HCT116 (cell line): ENCODE results near the gene GPX2. TPM values are rescaled to one million over a fixed set of nuclear protein-coding genes. Genes with fewer than 3 reads are reported as not detected.

Source experiments
- ATAC-seq: fragments of 200-7000 bp; cut with Tn5 transposase; 2 replicates; pipeline ENCODE4 v1.9.1; 2020; ENCODE audit warnings: mild to moderate bottlenecking, moderate library complexity
- BruUV-seq: library from RNA; stranded (reverse); fragments of 400-500 nt; replicated peaks from 2 replicates; lab custom pipeline; 2021; lab: Mats Ljungman, UMichigan
- CTCF ChIA-PET: fragments of 300-600 bp; sonication (Branson Sonifier 250); formaldehyde crosslinking; loops from one replicate; lab custom pipeline; 2021; ENCODE audit warnings: antibody characterized with exemption; lab: Charles Lee
- POLR2A ChIA-PET: fragments of 300-600, 350-600 bp; sonication (Branson Sonifier 250); formaldehyde crosslinking; loops from one replicate; lab custom pipeline; 2021; ENCODE audit warnings: antibody characterized with exemption; lab: Charles Lee
- RAD21 ChIA-PET, 2 experiments: fragments of 300-600 bp; sonication (Branson Sonifier 250); formaldehyde crosslinking; loops; one replicate each; lab custom pipeline; 2023; ENCODE audit warnings: low total read pairs in 2 of 2; ENCODE audit not compliant: uncharacterized antibody in 2 of 2, unreplicated experiment in 2 of 2, low non-redundant PET in 1 of 2; lab: Charles Lee
- DNase-seq: peaks from one replicate; pipeline ENCODE4 v3.0.0-alpha.2; 2010; ENCODE audit warnings: low read depth, low spot score
- H2AFZ ChIP-seq: fragments of 200-600 bp; shearing (Covaris generic), sonication (generic); 2 replicates; pipeline ENCODE4 v1.6.1; 2017; ENCODE audit warnings: low read depth, mixed run types, mixed read lengths, antibody characterized with exemption, low read length; ENCODE audit not compliant: poor library complexity, severe bottlenecking
- H3K27ac ChIP-seq: 2 replicates; pipeline ENCODE4 v1.5.1; 2012; ENCODE audit warnings: low read depth, low read length
- H3K27me3 ChIP-seq: fragments of 200-600 bp; sonication (generic); 2 replicates; pipeline ENCODE4 v1.6.1; 2016; ENCODE audit warnings: mixed run types, low read length, mixed read lengths; ENCODE audit not compliant: insufficient read depth
- H3K36me3 ChIP-seq, 2 experiments: fragments of 200-500 bp in 1 of 2; fragments of 200-600 bp in 1 of 2; sonication (Bioruptor generic) in 1 of 2; sonication (generic) in 1 of 2; 2 replicates each; pipeline versions ENCODE4 v1.5.1 to v1.6.1; 2014 to 2016; ENCODE audit warnings: low read length in 2 of 2, inconsistent platforms in 1 of 2, mixed read lengths in 1 of 2, mixed run types in 1 of 2; ENCODE audit not compliant: insufficient read depth in 2 of 2, control insufficient read depth in 1 of 2
- H3K4me1 ChIP-seq, 2 experiments: fragments of 200-600 bp in 1 of 2; sonication (generic) in 1 of 2; 2 replicates each; pipeline versions ENCODE4 v1.5.1 to v1.6.1; 2012 to 2017; ENCODE audit warnings: low read length in 2 of 2, inconsistent platforms in 1 of 2, mild to moderate bottlenecking in 1 of 2, mixed read lengths in 1 of 2, mixed run types in 1 of 2, moderate library complexity in 1 of 2; ENCODE audit not compliant: insufficient read depth in 2 of 2, control insufficient read depth in 1 of 2
- H3K4me2 ChIP-seq: fragments of 200-600 bp; sonication (generic); 2 replicates; pipeline ENCODE4 v1.6.1; 2017; ENCODE audit warnings: mixed run types, low read length, mixed read lengths
- H3K4me3 ChIP-seq, 2 experiments: fragments of 200-600 bp in 1 of 2; sonication (generic) in 1 of 2; replicated peaks in 1 of 2; 2 replicates each; pipeline ENCODE4 v1.5.1; 2011 to 2016; ENCODE audit warnings: low read length in 2 of 2, control low read depth in 1 of 2, low read depth in 1 of 2, mild to moderate bottlenecking in 1 of 2, mixed read lengths in 1 of 2, mixed run types in 1 of 2
- H3K79me2 ChIP-seq: fragments of 200-600 bp; sonication (generic); 2 replicates; pipeline ENCODE4 v1.6.1; 2017; ENCODE audit warnings: mild to moderate bottlenecking, mixed run types, low read length, moderate library complexity, mixed read lengths; ENCODE audit not compliant: insufficient read depth
- H3K9ac ChIP-seq: fragments of 200-600 bp; sonication (generic); 2 replicates; pipeline ENCODE4 v1.6.1; 2016; ENCODE audit warnings: low read length, mixed read lengths
- H3K9me2 ChIP-seq: fragments of 200-600 bp; sonication (generic), shearing (Covaris generic); 2 replicates; pipeline ENCODE4 v1.6.1; 2017; ENCODE audit warnings: mixed run types, mild to moderate bottlenecking, moderate library complexity; ENCODE audit not compliant: insufficient read depth
- H3K9me3 ChIP-seq, 2 experiments: fragments of 200-500 bp in 1 of 2; fragments of 200-600 bp in 1 of 2; sonication (Bioruptor generic) in 1 of 2; sonication (generic) in 1 of 2; 2 replicates each; pipeline ENCODE4 v1.6.1; 2014 to 2017; ENCODE audit warnings: low read length in 2 of 2, mixed read lengths in 2 of 2, inconsistent platforms in 1 of 2, low read depth in 1 of 2, mild to moderate bottlenecking in 1 of 2, mixed run types in 1 of 2, moderate library complexity in 1 of 2; ENCODE audit not compliant: control insufficient read depth in 1 of 2, insufficient read depth in 1 of 2
- H4K20me1 ChIP-seq: fragments of 200-600 bp; sonication (generic), shearing (Covaris generic); 2 replicates; pipeline ENCODE4 v1.6.1; 2017; ENCODE audit warnings: mixed run types, mild to moderate bottlenecking, moderate library complexity; ENCODE audit not compliant: insufficient read depth
- EZH2phosphoT487 ChIP-seq: fragments of 200-600 bp; IDR thresholded peaks from 2 replicates; pipeline ENCODE4 v1.6.1; 2018; ENCODE audit warnings: antibody characterized with exemption, borderline replicate concordance
- RAD21 ChIP-seq: IDR thresholded peaks from 2 replicates; pipeline ENCODE4 v1.6.1; 2012; ENCODE audit warnings: low read depth, mild to moderate bottlenecking
- intact Hi-C: fragments of 100-400 bp; cut with micrococcal nuclease; formaldehyde crosslinking; loops from 2 replicates; pipeline ENCODE4 v1.10.0; 2022
- total RNA-seq: library from RNA; stranded (reverse); gene quantifications from one replicate; pipeline ENCODE4 v1.2.1, GENCODE V29; 2021; ENCODE audit not compliant: unreplicated experiment
- TF ChIP-seq, protein P1 (sequence below), 3 experiments: fragments of 200-600 bp in 1 of 3; sonication (generic) in 1 of 3; IDR thresholded peaks in 2 of 3; conservative IDR thresholded peaks in 1 of 3; 2 replicates each; pipeline ENCODE4 v1.5.1; 2012 to 2017; ENCODE audit warnings: low read depth in 2 of 3, low read length in 2 of 3, antibody characterized with exemption in 1 of 3, borderline replicate concordance in 1 of 3, control low read depth in 1 of 3, mild to moderate bottlenecking in 1 of 3, mixed read lengths in 1 of 3, mixed run types in 1 of 3, moderate library complexity in 1 of 3; ENCODE audit not compliant: insufficient read depth in 1 of 3
- TF ChIP-seq, protein P2 (sequence below): IDR thresholded peaks from 2 replicates; pipeline ENCODE4 v1.6.1; 2012

The GPX2 gene
- total RNA-seq, 1 experiment from 2014 or later: 0.61 TPM

DNA sequence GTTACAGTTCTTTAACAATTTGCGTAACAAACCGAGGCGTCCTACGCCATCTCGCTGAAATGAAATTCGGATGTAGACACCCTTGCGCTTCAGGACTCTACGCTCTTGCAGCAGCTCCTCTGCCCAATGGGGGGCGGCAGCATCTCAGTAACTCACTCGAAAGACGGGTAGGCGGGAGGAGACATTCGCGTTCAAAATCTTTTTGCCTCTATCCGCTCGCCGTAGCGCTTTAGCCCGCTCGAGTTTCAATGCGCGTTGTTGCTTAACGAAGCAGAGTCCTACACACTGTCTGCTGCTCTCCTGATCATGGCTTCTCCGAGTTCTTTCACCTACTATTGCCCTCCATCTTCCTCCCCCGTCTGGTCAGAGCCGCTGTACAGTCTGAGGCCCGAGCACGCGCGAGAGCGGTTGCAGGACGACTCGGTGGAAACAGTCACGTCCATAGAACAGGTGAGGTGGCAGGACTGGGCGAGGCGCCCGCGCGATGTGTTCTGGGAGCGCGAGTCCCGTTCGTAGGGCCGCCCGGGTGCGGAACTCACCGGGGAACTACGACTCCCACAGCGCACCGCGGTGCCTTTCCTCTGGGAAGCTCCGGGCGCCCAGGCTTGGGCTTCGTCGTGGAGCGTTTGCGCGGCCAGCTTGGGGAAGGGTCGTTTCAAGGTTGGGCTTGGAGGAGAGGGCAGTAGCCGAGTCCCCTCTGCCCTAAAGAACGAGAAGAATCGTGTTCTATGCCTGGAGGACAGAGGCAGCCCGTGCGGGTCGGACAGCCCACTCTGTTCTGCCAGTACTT, 44.3 kb upstream of the GPX2 start, which contains the start of gene FNTB (continued):
- TF ChIP-seq, protein P1, sequence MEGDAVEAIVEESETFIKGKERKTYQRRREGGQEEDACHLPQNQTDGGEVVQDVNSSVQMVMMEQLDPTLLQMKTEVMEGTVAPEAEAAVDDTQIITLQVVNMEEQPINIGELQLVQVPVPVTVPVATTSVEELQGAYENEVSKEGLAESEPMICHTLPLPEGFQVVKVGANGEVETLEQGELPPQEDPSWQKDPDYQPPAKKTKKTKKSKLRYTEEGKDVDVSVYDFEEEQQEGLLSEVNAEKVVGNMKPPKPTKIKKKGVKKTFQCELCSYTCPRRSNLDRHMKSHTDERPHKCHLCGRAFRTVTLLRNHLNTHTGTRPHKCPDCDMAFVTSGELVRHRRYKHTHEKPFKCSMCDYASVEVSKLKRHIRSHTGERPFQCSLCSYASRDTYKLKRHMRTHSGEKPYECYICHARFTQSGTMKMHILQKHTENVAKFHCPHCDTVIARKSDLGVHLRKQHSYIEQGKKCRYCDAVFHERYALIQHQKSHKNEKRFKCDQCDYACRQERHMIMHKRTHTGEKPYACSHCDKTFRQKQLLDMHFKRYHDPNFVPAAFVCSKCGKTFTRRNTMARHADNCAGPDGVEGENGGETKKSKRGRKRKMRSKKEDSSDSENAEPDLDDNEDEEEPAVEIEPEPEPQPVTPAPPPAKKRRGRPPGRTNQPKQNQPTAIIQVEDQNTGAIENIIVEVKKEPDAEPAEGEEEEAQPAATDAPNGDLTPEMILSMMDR (IDR thresholded peaks at IDR 0.05 in 2 of 3, conservative IDR thresholded peaks at IDR 0.05 in 1 of 3; ENCODE audit: borderline replicate concordance in 1 of 3, insufficient read depth in 1 of 3, low read depth in 2 of 3, low read length in 2 of 3): peak; percentile 75 to 77 (median 76); a peak in 5 of 6 replicates
- TF ChIP-seq, all 23 proteins: peak for 14

DNA sequence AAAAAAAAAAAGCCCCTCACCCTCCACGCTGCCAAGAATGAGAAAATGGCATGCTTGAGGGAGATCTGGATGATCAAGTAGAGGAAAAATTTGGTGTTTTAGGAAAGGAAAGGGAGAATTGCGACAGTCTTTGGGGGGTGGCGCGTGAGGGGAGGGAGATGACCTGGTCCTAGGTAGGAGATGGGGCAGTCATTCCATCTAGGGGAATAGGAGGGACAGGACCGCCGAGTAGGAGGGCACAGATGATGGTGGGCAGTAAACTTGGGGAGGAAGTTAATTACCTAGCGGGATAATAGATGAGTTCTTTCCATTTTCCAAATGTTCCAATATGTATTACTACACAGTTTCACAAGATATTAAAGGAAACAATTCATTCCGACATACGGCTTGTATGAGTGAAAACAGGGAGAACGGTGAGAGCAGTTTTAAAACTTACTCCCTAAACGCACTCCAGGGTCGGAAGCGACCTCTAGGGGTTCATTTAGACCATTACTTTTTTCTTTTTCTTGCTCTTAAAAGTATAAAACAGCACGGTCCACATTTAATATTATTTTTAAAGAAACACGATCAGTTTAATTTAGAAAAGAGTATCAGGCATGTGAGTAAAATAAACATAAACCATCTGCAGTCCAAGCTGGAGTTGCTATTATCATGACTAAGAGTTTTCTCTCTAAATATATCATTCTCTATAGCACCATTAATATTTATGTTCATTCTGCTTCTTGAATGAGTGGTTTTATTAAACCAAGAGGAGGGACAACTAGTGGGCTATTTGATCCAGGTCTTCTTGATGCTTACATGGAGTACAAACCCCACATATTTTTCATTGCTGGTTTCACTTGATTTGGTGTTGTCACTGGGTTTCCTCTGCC, 41.1 kb upstream of the GPX2 start:
- POLR2A ChIA-PET: no interaction called here
- peak overlapping the region; percentile 26 for H3K4me2 ChIP-seq
- intact Hi-C loops: no loop called here
- no peaks in the 10 kb centered on the region for H3K27me3 ChIP-seq
- RAD21 ChIA-PET: no interaction called here
- TF ChIP-seq, protein P2, sequence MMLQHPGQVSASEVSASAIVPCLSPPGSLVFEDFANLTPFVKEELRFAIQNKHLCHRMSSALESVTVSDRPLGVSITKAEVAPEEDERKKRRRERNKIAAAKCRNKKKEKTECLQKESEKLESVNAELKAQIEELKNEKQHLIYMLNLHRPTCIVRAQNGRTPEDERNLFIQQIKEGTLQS: no peak
- TF ChIP-seq, protein P1 (IDR thresholded peaks at IDR 0.05 in 2 of 3, conservative IDR thresholded peaks at IDR 0.05 in 1 of 3; ENCODE audit: borderline replicate concordance in 1 of 3, insufficient read depth in 1 of 3, low read depth in 2 of 3, low read length in 2 of 3): peak; percentile 50 to 66 (median 53); a peak in 5 of 6 replicates
- TF ChIP-seq RAD21 (peak; percentile 73), EZH2phosphoT487 (no peak)
- TF ChIP-seq, all 23 proteins: peak for 2
- H3K9ac ChIP-seq: no peak overlapping the region
- H2AFZ ChIP-seq: no peak overlapping the region
- peaks cover 16% of the 10 kb centered on the region for H3K79me2 ChIP-seq
- no TSS peak for BruUV-seq
- CTCF ChIA-PET: no interaction called here
- no peaks in the 10 kb centered on the region for H3K9me2 ChIP-seq
- H4K20me1 ChIP-seq: no peaks in the 10 kb centered on the region
- H3K36me3 ChIP-seq: no peaks in the 10 kb centered on the region
- no peak overlapping the region for H3K27ac ChIP-seq
- no peak for ATAC-seq
- no peak overlapping the region for H3K4me3 ChIP-seq
- H3K9me3 ChIP-seq: no peaks in the 10 kb centered on the region
- peaks cover 8 to 24% of the 10 kb centered on the region in 2 experiments for H3K4me1 ChIP-seq
- DNase-seq: peak; percentile 16
